HPDE6-E6E7 (cell line): ENCODE measurements around the gene COL23A1.

ENCODE experiments used
- DNase-seq: peaks from one replicate; pipeline ENCODE4 v3.0.0; 2011; ENCODE audit warnings: missing footprints; ENCODE audit errors: extremely low spot score

COL23A1 gene

GRCh38 chr5:178535299-178536175 is 54.7 kb downstream of the COL23A1 start:
- DNase-seq, result no peak

- DNase-seq, result no peak
Observed at GRCh38 chr5:178533136-178533535, 57.1 kb downstream of the COL23A1 start.

DNA sequence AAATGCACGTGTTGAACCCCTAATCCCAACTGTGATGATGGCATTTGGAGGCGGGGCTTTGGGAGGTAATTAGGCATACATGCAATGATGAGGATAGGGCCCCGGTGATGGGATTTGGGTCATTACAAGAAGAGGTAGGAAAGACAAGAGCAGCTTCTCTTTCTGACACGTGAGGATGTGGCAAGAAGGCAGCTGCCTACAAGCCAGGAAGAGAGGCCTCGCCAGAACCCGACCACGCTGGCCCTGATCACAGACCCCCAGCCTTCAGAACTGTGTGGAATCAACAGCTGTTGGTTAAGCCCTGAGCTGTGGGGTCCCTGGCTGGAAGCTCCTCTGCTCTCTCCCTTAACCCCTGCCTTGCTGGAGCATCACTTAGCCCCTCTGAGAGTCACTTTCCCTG is 57.5 kb downstream of the COL23A1 start:
- no peak for DNase-seq

DNA sequence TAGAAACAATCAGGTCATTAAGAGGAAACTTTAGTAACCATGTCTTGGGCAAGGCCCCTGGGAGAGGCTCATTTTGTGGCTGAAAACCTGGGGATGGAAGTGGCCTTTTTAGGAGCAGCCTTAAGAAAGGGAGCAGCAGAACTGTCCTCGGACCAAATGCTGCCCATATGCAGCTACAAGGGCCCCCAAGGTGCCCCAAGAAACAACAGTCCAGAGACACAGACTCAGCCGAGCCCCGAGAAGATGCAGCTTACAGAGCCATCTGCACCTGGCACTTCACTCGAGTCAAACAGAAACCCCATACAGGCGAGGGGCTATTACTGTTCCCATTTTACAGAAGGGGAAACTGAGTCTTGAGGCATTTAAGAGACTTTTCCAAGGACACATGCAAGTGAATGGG is 58.0 kb downstream of the COL23A1 start:
- DNase-seq, result no peak

DNA sequence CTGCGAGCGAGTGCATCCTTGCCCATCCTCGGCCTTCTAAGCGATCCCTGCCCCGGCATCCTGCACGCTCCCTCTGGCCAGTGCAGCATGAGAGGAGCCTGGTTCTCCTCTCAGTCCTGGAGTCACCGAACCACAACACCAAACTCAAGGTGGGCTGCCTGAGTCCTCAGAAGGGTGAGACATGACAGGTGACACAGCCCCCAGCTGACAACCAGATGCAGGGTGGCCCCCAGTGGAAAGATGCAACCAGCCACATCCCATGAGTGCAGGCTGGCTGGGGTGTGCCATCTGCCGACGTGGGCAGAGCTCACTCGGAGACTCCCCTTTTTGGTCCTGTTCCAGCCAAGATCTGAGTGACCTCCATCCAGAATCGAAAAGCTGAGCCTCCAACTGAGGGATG is 58.4 kb downstream of the COL23A1 start:
- no peak for DNase-seq

DNA sequence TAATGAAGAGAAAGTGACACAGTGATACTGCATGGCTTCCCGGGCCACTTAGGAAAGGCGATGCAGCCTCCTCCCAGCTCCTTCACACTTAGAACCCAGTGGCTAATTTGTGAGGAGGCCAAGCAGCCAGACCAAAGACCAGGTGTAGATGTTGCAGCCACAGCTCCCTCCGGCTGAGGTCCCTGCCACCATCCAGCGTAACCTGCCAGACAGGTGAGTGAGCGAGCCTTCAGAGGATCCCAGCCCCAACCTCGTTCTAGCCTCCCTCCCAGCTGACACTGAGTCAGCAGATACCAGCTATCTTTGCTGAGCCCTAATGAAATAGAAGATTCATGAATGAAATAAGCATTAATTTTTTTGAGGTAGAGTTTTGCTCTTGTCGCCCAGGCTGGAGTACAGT is 59.7 kb downstream of the COL23A1 start:
- no peak for DNase-seq

DNA sequence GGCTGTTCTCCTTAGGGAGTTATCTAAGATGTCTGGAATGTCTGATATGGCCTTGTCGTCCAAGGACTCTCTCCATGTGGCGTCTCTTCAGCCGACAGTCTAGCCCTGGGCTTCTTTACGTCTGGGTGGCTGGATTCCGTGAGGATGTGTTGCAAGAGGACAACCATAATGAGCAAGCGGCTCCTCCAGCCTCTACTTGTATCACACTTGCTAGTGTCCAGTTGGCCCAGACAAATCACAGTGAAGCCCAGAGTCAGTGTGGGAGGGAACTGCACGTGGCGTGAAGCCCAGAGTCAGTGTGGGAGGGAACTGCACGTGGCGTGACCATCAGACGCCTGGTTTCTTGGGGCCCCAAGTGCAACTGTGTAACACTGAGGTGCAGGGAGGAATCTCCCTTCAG is 61.1 kb downstream of the COL23A1 start:
- DNase-seq, result no peak

GRCh38 chr5:178527458-178528307 is 62.5 kb downstream of the COL23A1 start:
- DNase-seq, result no peak

DNA sequence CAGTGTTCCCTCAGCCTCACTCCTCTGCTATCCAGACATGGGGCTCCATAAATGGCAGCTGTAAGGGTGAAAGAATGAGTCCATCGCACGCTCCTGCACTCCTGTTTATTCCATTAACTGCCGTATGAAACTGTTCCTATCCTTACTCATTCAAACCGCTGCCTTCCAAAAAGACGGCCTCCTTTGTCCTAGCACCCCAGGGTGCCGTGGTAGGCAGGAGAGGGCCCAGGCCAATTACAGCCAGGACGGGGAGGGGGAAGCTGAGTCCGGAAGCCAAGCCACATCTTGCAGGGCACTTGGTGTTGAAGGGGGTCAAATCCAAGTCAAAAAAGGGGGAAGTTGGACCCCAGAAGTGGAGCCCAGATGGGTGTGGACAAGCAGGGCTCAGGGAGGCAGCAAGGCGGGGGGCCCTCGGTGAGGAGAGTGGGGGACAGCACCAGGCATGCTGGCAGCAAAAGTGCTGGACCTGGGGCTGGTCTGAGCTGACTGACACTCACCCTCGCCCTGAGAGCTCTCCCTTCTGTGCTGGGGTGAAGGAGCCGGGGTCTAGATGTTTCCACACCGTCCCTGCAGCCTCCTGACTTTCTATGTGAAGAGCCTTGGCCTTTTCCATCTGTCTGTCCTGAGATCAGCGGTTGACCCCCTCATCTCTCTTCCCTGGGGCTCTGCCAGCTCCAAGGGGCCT is 63.3 kb downstream of the COL23A1 start:
- no peak for DNase-seq

- no peak for DNase-seq
Observed at GRCh38 chr5:178525906-178526732, 64.1 kb downstream of the COL23A1 start.

DNA sequence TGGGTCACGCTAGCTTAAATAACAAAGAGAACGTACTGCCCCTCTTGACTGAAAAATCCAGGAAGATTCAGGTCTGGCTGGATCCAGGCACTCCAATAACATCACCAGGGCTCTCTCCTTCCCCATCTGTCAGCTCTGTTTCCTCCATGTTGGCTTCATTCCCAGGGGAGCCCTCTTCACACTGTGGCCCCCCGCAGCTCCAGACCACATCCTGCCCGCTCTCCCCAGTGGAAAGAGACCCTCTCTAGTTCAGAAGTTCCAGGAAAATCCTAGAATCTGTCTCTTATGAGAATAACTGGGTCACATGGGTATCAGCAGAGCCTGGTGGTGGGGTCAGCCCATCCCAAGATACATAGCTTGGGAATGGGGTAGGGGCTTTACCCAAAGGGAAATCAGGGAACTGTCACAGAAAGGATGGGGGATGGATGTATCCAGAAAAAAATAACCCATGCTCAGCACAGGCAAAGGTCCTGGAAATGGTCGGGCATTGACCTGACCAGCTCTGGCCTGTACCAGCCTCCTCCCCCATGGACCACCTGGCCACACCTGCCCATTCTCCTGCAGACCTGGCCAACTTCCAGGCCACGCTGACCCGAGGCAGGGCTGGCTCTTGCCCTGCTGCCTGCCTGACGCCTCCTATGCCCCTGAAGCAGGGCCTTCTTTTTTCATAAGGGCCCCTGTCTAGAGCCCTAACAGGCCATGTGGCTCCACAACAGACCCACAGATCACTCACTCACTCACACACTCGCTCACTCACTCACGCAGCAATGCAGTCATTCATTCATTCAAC is 65.9 kb downstream of the COL23A1 start:
- no peak for DNase-seq

- no peak for DNase-seq
Observed at GRCh38 chr5:178522361-178522760, 67.8 kb downstream of the COL23A1 start.

DNA sequence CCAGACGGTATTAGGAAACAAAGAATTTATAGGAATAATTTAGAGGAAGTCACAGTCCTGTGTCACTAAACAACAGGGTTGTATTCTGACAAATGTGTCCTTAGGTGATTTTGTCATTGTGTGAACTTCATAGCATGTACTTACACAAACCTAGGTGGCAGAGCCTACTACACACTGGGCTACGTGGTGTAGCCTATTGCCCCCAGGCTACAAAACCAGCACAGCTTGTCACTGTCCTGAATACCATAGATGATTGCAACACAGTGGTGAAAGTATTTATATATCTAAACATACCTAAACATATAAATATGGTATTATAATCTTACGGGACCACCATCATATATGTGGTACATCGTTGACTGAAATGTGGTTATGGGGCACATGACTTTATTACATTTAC is 69.3 kb downstream of the COL23A1 start:
- DNase-seq, result no peak

DNA sequence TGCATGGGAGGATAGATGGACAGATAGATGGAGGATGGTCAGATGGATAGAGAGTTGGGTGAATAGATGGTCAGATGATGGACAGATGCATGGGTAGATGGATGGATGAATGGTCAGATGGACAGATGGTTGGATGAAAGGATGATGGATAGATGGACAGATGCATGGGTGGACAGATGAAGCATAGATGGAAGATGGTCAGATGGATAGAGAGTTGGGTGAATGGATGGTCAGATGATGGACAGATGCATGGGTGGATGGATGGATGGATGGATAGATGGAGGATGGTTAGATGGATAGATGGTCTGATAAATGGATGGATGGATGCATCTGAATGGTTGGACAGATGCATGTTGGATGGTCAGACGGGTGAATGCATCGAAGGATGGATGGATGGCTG is 70.4 kb downstream of the COL23A1 start:
- no peak for DNase-seq

DNA sequence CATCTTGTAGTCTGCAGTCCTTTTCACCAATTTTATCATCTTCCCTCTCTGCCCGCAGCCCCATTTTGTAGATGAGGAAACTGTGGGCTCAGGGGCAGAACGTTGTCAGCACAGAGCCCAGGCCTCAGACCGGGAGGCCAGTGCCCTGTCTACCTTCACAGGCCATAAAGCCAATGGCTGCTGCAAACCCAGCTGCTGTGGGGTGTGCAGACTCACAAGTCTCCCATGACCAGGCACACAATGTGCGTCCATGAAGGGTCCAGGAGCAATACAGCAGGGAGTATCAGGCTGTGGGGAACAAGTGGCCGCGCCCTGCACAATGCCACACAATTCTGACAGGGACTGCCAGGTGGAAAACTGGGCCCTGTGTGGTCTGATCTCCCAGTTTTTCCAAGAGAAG is 71.0 kb downstream of the COL23A1 start:
- no peak for DNase-seq

- no peak for DNase-seq
Observed at GRCh38 chr5:178516504-178517235, 73.5 kb downstream of the COL23A1 start.

GRCh38 chr5:178515776-178516503 is 74.3 kb downstream of the COL23A1 start:
- no peak for DNase-seq

DNA sequence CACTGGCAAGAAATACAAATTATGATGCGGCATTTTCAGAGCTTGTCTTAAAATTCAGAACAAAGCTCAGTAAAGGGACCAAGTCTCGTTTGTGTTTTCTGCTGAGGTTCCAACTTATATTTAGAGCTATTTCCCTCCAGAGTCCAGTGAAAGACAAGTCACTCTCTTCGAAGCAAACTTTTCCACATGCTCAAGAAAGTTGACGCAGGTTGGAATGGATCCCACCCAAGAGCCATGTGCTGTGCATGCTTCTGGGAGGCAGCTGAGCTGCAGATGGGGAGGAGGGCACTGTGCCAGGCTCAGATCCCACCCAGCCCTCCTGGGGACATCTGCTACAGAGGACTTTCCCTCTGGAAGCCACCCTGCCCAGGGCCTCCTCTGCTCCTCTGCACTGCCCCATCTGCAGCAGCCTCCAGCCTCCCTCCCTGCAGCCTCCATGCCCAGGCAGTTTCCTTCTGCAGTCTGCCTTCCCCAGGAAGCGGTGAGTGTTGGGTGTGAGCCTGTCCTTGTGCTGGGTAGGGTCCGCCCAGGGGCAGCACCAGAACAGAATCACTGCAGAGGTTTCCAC is 75.3 kb downstream of the COL23A1 start:
- no peak for DNase-seq

GRCh38 chr5:178511172-178511571 is 79.0 kb downstream of the COL23A1 start:
- DNase-seq, result no peak
